ENCODE measurements around the gene GRIK4.

GRCh38 chr11:120625565-120625964 is 114.0 kb downstream of the GRIK4 start:
- no peak for TF ChIP-seq CTCF (conservative IDR thresholded peaks at IDR 0.05; ENCODE audit: low read length)
- no peak for TF ChIP-seq EZH2phosphoT487 (IDR thresholded peaks at IDR 0.05; ENCODE audit: borderline replicate concordance)
